Stimulated activated CD4-positive, alpha-beta T cell treated with anti-CD3 and anti-CD28 coated beads, Interleukin-15, amount 100 ng/mL, for 24 hours (primary cell): ENCODE results near the gene BRSK2.
A peak's percentile ranks its signal among the peaks of the same experiment; 100 is the strongest.
"Not testable (repeated sequence)": the region's sequence is repeated elsewhere in the genome, so short reads cannot be mapped to it uniquely, and the experiment has no call there.

Experiments used
- DNase-seq: peaks from one replicate; pipeline ENCODE4 v3.0.0-alpha.2; 2020

BRSK2 gene

GRCh38 chr11:1397146-1397861 lies 7.6 kb downstream of the BRSK2 start:
- DNase-seq = no peak

DNA sequence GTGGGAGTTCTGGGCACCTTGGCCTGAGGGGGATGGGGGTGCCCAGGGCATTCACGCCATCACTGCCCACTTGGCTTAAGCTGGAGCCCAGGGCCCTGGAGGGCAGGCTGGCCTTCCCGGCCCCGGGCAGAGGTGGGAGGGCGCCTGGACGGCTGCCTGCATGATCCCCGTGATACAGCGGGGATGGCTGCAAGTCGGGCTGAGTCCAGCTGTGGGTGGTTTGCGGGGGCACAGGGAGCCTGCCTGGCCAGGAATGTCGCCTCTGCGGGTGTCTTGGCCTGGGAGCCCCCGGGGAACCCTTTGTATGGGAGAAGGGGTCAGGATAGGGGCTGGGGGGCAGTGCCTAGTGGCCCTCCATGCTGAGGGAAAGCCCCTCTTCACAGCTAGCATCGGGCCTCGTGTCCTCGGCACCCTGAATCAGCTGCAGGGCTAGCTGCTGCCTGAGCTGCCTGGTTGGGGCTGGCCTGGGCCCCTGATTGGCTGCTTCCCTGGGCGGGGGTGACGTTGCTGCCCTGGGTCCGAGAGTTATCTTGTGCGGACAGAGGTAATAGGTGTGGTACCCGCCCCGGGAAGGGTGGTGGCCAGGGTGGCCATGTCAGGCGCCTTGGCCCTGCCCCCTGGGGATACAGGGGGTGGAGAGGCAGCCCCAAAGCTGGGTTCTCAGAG lies 8.3 kb downstream of the BRSK2 start:
- DNase-seq = no peak

GRCh38 chr11:1398528-1399235 lies 8.9 kb downstream of the BRSK2 start:
- DNase-seq = no peak

GRCh38 chr11:1399386-1400316 lies 9.9 kb downstream of the BRSK2 start:
- no peak for DNase-seq

- no peak for DNase-seq
Measured at GRCh38 chr11:1400317-1401170, 10.8 kb downstream of the BRSK2 start.

GRCh38 chr11:1401171-1401445 lies 11.4 kb downstream of the BRSK2 start:
- DNase-seq = no peak

DNA sequence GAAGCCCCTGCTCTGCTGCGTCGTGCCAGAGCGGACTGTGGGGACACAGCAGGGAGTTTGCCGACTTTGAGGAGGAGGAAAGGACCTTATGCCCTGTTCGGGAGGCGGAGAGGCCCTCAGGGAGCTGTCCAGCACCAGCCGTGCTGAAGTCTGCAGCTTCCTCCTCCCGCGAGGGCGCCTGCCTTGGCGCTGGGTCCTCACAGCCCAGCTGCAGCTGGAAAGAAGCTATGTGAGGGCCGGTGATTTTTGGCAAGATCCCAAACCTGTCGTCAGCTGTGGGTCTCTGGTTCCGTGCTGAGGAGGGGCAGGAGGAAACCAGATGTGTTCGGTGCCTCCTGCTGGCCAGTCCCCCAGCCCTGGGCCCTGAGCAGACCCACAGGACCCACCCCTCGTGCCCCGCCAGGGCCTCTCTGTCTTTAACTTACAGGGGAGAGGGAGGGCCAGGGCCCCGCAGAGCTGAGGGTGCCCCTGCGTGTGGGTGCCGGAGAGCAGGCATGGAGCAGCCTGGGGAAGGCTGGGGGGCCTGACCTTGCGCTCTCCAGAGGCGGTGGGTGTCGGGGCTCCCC lies 12.0 kb downstream of the BRSK2 start:
- DNase-seq = peak; percentile 52

DNA sequence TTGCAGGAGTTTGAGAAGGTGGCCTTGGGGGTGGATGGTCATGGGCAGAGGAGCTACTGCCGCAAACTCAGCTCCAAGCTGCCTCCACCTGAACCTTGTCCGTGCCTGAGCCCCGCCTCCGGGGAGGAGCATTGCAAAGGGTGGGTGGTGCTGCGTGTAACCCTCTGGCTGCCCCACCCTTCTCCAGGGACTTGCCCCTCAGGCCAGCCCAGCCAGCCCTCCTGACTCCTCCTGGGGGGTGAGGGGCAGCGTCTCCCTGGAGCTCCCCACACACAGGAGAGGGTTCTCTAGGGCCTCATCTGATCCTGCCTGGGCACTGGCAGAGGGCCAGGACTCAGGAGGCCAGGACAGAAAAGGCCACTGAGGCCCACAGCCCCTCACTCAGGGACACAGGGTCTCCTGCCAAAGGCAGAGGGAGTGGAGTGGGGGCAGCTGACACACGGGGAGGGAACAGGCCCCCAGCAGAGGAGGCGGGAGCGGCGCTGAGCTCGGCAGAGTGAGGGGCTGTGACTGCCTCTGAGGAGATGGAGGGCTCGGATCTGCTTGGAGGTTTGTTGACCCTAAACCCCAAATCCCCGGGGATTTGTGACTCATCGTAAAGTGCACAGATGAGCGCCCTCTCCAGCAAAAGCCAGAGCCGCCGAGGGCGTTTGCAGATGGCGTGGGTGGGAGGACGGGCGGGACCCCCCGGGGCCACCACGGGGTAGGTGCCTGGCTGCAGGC lies 12.8 kb downstream of the BRSK2 start:
- DNase-seq = no peak

DNA sequence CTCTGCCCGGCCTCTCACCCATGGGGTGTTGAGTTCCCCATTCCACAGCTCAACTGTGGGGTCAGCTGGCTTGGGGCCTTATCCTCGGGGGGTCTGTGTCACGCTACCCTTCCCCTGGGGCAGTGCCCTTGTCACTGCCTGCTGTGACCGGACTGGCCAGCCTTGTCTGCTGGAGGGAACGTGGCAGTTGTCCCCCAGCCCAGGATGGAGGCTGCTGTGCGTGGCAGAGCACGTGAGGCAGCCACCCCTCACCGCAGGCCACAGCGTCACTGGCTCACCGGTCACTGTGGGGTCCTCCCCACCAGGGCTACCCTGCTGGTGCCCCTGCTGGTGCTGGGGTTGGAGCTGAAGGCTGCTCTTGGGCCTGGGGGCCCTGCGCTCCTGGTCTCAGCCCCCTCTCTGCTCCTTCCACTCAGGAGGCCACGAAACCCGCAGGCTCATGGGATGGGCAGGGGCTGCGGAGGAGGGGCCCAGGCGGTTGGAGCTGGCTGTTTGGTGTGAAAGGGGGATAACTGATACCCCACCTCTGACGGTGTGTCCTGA lies 13.4 kb downstream of the BRSK2 start:
- no peak for DNase-seq

DNA sequence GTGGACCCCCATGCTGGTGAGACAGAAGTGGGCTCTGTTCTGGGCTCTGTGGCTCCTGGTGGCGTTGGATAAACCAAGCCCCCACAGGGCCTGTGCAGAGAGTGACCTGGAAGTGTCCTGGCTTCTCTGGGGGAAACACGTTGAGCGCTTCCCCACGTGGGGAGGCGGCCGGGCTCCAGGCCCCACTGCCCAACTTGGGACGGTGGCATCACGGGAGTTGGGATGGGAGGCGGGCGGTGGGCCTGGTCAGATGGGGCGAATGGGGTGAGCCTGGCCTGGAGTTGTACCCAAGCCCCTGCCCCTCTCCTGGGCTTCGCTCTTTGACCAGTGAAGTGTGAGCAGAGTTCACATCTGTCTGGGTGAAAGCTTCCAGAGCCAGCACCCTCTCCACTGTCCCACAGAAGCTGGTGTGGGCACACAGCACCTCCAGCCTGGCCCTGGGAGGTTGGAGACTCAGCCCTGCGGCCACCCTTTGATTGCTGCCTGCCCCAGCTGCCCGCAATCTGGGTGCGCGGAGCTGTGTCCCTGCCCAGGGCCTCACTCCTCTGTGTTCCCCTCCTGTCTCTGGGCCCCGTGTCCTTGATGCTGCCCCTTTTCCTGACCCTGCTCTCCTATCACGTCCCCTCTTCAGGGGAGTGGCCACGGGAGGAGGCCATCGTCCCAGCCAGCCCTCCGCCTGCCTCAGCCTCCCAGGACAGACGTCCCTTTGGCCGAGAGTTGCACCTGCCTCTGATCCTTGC lies 14.2 kb downstream of the BRSK2 start:
- DNase-seq = no peak

GRCh38 chr11:1404461-1405185 lies 14.9 kb downstream of the BRSK2 start:
- no peak for DNase-seq

GRCh38 chr11:1405186-1406020 lies 15.7 kb downstream of the BRSK2 start:
- DNase-seq = no peak

- no peak for DNase-seq
Measured at GRCh38 chr11:1406571-1407485, 17.1 kb downstream of the BRSK2 start.

- DNase-seq = no peak
Measured at GRCh38 chr11:1407668-1408067, 17.9 kb downstream of the BRSK2 start.

DNA sequence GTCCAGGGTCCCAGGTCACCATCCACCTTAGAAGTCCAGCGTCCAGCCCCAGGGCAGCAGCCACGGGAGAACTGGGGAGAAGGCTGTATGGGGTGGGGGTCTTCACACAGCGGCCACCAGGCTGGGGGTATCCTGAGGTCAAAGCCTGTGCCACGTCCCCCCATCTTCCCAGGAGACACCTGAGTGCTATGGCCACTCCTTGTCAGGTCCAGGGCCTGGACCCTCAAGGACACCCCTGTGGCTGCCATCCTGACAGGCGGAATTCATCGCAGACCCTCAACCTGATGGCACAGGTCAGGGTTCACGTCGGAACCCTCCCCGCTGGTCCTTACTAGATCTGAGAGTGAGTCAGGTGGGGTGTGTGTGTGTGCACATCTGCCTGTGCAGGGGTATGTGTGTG lies 18.6 kb downstream of the BRSK2 start:
- DNase-seq = no peak

GRCh38 chr11:1409108-1409851 lies 19.5 kb downstream of the BRSK2 start:
- no peak for DNase-seq

DNA sequence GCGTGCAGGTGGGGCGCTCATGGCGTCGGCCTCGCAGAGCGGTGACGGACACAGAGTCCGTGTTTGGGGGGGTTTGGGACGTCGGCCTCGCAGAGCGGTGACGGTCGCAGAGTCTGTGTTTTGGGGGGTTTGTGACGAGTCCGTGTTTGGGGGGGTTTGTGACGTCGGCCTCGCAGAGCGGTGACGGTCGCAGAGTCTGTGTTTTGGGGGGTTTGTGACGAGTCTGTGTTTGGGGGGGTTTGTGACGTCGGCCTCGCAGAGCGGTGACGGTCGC lies 20.1 kb downstream of the BRSK2 start:
- DNase-seq = not testable (repeated sequence)
